ENCODE data around the gene RNF20.

Gene RNF20

DNA sequence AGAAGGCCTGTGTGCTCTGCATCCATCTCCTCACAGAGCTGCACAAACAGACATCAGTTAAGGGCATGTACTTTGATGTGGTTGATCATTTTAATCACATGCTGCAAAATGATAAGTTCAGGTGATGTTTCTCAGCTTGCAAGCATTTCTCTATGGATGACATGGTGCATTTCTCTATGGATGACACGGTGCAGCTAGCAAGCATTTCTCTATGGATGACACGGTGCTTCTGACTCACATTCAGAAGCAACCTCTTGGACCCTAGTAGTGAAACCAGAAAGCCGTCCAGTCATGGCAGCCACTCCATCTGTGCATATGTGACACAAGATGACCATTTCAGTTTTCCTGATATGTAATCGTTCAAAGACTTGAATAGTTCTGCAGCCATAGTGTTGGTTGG lies 24.1 kb upstream of the RNF20 start:
- Histone ChIP-seq H3K4me3 (replicated peaks; ENCODE audit: insufficient read depth, low read length) (no peak overlapping the region), H3K27me3 (ENCODE audit: insufficient read depth, poor library complexity, severe bottlenecking) (no peaks in the 10 kb centered on the region), H3K27ac (replicated peaks) (no peak overlapping the region)
- no peak for DNase-seq (ENCODE audit: low read depth in 1 of 2, low spot score in 1 of 2)
- TF ChIP-seq, protein P1, sequence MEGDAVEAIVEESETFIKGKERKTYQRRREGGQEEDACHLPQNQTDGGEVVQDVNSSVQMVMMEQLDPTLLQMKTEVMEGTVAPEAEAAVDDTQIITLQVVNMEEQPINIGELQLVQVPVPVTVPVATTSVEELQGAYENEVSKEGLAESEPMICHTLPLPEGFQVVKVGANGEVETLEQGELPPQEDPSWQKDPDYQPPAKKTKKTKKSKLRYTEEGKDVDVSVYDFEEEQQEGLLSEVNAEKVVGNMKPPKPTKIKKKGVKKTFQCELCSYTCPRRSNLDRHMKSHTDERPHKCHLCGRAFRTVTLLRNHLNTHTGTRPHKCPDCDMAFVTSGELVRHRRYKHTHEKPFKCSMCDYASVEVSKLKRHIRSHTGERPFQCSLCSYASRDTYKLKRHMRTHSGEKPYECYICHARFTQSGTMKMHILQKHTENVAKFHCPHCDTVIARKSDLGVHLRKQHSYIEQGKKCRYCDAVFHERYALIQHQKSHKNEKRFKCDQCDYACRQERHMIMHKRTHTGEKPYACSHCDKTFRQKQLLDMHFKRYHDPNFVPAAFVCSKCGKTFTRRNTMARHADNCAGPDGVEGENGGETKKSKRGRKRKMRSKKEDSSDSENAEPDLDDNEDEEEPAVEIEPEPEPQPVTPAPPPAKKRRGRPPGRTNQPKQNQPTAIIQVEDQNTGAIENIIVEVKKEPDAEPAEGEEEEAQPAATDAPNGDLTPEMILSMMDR (IDR thresholded peaks at IDR 0.05; ENCODE audit: insufficient read depth, low read length): no peak
- no peak for TF ChIP-seq SPI1 (IDR thresholded peaks at IDR 0.05; ENCODE audit: borderline replicate concordance, low read depth)
- TF ChIP-seq, protein P2, sequence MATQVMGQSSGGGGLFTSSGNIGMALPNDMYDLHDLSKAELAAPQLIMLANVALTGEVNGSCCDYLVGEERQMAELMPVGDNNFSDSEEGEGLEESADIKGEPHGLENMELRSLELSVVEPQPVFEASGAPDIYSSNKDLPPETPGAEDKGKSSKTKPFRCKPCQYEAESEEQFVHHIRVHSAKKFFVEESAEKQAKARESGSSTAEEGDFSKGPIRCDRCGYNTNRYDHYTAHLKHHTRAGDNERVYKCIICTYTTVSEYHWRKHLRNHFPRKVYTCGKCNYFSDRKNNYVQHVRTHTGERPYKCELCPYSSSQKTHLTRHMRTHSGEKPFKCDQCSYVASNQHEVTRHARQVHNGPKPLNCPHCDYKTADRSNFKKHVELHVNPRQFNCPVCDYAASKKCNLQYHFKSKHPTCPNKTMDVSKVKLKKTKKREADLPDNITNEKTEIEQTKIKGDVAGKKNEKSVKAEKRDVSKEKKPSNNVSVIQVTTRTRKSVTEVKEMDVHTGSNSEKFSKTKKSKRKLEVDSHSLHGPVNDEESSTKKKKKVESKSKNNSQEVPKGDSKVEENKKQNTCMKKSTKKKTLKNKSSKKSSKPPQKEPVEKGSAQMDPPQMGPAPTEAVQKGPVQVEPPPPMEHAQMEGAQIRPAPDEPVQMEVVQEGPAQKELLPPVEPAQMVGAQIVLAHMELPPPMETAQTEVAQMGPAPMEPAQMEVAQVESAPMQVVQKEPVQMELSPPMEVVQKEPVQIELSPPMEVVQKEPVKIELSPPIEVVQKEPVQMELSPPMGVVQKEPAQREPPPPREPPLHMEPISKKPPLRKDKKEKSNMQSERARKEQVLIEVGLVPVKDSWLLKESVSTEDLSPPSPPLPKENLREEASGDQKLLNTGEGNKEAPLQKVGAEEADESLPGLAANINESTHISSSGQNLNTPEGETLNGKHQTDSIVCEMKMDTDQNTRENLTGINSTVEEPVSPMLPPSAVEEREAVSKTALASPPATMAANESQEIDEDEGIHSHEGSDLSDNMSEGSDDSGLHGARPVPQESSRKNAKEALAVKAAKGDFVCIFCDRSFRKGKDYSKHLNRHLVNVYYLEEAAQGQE (IDR thresholded peaks at IDR 0.05; ENCODE audit: insufficient replicate concordance, low read depth): no peak

DNA sequence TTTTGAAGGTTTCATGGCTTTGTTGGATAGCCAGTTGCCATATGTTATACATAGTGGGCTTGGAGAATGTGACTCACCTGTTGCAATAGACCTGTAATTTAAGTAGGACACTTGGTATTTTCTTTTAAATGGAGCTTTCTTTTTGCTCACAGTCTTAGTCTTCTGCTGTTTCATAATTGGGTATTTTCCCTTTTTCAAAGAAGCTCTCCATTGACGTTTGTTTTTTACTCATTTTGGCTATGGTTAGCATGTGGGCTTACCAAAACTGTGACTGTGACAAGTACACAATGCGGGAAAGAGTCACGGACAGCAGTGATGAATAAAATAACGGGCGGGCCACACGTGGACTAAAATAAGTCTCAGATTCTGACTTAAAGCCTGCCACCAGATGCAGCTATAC lies 23.2 kb upstream of the RNF20 start:
- H3K4me3 ChIP-seq (replicated peaks; ENCODE audit: insufficient read depth, low read length): no peak overlapping the region
- H3K27ac ChIP-seq (replicated peaks): no peak overlapping the region
- TF ChIP-seq GABPA (IDR thresholded peaks at IDR 0.05; ENCODE audit: low read depth): no peak
- no peak for TF ChIP-seq SPI1 (IDR thresholded peaks at IDR 0.05; ENCODE audit: borderline replicate concordance, low read depth)
- TF ChIP-seq POLR2AphosphoS5 (IDR thresholded peaks at IDR 0.05; ENCODE audit: low read depth): no peak
- TF ChIP-seq, protein P2 (IDR thresholded peaks at IDR 0.05; ENCODE audit: insufficient replicate concordance, low read depth): no peak
- TF ChIP-seq, protein P1 (IDR thresholded peaks at IDR 0.05; ENCODE audit: insufficient read depth, low read length): no peak

DNA sequence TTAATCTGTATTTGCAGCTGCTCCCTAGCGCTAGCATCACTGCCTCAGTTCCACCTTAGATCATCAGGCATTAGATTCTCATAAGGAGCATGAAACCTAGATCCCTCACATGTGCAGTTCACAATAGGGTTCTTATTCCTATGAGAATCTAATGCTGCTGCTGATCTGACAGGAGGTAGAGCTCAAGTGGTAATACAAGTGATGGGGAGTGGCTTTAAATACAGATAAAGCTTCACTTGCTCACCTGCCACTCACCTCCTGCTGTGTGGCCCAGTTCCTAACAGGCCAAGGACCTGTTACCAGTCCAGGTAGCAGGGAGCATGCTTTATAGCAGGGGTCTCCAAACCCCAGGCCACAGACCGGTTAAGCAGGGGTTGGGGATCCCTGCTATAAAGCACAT lies 22.6 kb upstream of the RNF20 start:
- no peak for TF ChIP-seq SPI1 (IDR thresholded peaks at IDR 0.05; ENCODE audit: borderline replicate concordance, low read depth)
- TF ChIP-seq POLR2AphosphoS5 (IDR thresholded peaks at IDR 0.05; ENCODE audit: low read depth): no peak
- TF ChIP-seq, protein P2 (IDR thresholded peaks at IDR 0.05; ENCODE audit: insufficient replicate concordance, low read depth): no peak
- TF ChIP-seq, protein P1 (IDR thresholded peaks at IDR 0.05; ENCODE audit: insufficient read depth, low read length): no peak
- TF ChIP-seq GABPA (IDR thresholded peaks at IDR 0.05; ENCODE audit: low read depth): no peak
- Histone ChIP-seq H3K27ac (replicated peaks) (no peak overlapping the region), H3K4me3 (replicated peaks; ENCODE audit: insufficient read depth, low read length) (no peak overlapping the region), H3K27me3 (ENCODE audit: insufficient read depth, poor library complexity, severe bottlenecking) (no peaks in the 10 kb centered on the region)
- no peak for DNase-seq (ENCODE audit: low read depth in 1 of 2, low spot score in 1 of 2)

More for the DNA sequence above, 23.2 kb upstream of the RNF20 start:
- DNase-seq (ENCODE audit: low read depth in 1 of 2, low spot score in 1 of 2): no peak
- H3K27me3 ChIP-seq (ENCODE audit: insufficient read depth, poor library complexity, severe bottlenecking): no peaks in the 10 kb centered on the region
